ENCODE measurements around the gene CD28.

CD28 gene

GRCh38 chr2:203708846-203709396 lies 2.5 kb downstream of the CD28 start:
- peaks cover 26% of the 10 kb centered on the region for H3K4me1 ChIP-seq (ENCODE audit: insufficient read depth, low read length, severe bottlenecking)
- no peaks in the 10 kb centered on the region for H3K9me3 ChIP-seq (ENCODE audit: low read length)
- no peak overlapping the region for H3K27ac ChIP-seq (ENCODE audit: low read depth, low read length, poor library complexity, severe bottlenecking)
- no peak overlapping the region; the same call in 1 of the 2 replicates for H3K4me2 ChIP-seq (ENCODE audit: low read length)
- no peaks in the 10 kb centered on the region for H4K20me1 ChIP-seq (ENCODE audit: insufficient read depth, low read length)
- no peak overlapping the region for H3K9ac ChIP-seq (ENCODE audit: low read length)
- no peaks in the 10 kb centered on the region for H3K9me2 ChIP-seq (ENCODE audit: low read depth, low read length)
- no peak for TF ChIP-seq EZH2 (IDR thresholded peaks at IDR 0.05; ENCODE audit: borderline replicate concordance, low read length)
- H2AFZ ChIP-seq (ENCODE audit: low read length), result no peak overlapping the region
- H3K4me3 ChIP-seq (ENCODE audit: low read depth, low read length, poor library complexity, severe bottlenecking), result no peak overlapping the region
- no peaks in the 10 kb centered on the region for H3F3A ChIP-seq (ENCODE audit: insufficient read depth, low read length)
- H3K27me3 ChIP-seq (ENCODE audit: insufficient read depth, low read length), result 0 out of 2 replicates have a peak, but pooled peaks cover 6% of the 10 kb centered on the region
- H3K79me2 ChIP-seq (ENCODE audit: insufficient read depth, low read length), result no peaks in the 10 kb centered on the region
- H3K36me3 ChIP-seq (ENCODE audit: insufficient read depth, low read length), result no peaks in the 10 kb centered on the region

- no peak overlapping the region for H3K27ac ChIP-seq (ENCODE audit: low read depth, low read length, poor library complexity, severe bottlenecking)
- H4K20me1 ChIP-seq (ENCODE audit: insufficient read depth, low read length), result no peaks in the 10 kb centered on the region
- H3K9me3 ChIP-seq (ENCODE audit: low read length), result no peaks in the 10 kb centered on the region
- H3K9ac ChIP-seq (ENCODE audit: low read length), result no peak overlapping the region
- TF ChIP-seq EZH2 (IDR thresholded peaks at IDR 0.05; ENCODE audit: borderline replicate concordance, low read length) (no peak), CTCF (IDR thresholded peaks at IDR 0.05; ENCODE audit: low read length) (no peak)
- no peak overlapping the region for H3K4me3 ChIP-seq (ENCODE audit: low read depth, low read length, poor library complexity, severe bottlenecking)
- H3F3A ChIP-seq (ENCODE audit: insufficient read depth, low read length), result no peaks in the 10 kb centered on the region
- no peak overlapping the region for H2AFZ ChIP-seq (ENCODE audit: low read length)
- 0 out of 2 replicates have a peak, but pooled peaks cover 6% of the 10 kb centered on the region for H3K27me3 ChIP-seq (ENCODE audit: insufficient read depth, low read length)
- H3K36me3 ChIP-seq (ENCODE audit: insufficient read depth, low read length), result no peaks in the 10 kb centered on the region
- H3K4me2 ChIP-seq (ENCODE audit: low read length), result no peak overlapping the region; the same call in 1 of the 2 replicates
- H3K4me1 ChIP-seq (ENCODE audit: insufficient read depth, low read length, severe bottlenecking), result peaks cover 26% of the 10 kb centered on the region
- H3K9me2 ChIP-seq (ENCODE audit: low read depth, low read length), result no peaks in the 10 kb centered on the region
- H3K79me2 ChIP-seq (ENCODE audit: insufficient read depth, low read length), result no peaks in the 10 kb centered on the region
Measured at GRCh38 chr2:203709416-203710040, 3.1 kb downstream of the CD28 start.

DNA sequence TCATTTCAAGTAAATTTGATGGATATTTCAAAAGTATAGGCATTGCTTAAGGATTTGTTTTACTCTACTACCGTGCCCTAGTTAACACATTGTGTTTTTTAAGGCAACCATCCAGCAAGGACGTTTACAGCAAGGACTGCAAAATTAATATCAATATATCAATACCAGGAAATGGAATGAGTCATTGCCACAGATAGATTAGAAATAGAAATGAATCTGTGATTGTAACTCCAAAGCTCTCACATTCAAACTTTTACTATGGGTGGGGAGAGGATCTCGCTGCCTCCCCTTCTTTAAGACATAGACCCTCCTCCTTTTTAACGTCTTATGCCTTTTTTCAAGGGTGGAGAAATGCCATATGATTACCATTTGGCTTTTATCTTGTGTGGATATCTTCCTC lies 3.8 kb downstream of the CD28 start:
- Histone ChIP-seq H3K9me2 (ENCODE audit: low read depth, low read length) (no peaks in the 10 kb centered on the region), H4K20me1 (ENCODE audit: insufficient read depth, low read length) (no peaks in the 10 kb centered on the region), H3K9ac (ENCODE audit: low read length) (no peak overlapping the region), H3K4me3 (ENCODE audit: low read depth, low read length, poor library complexity, severe bottlenecking) (no peak overlapping the region), H3K27ac (ENCODE audit: low read depth, low read length, poor library complexity, severe bottlenecking) (no peak overlapping the region), H3K27me3 (ENCODE audit: insufficient read depth, low read length) (0 out of 2 replicates have a peak, but pooled peaks cover 6% of the 10 kb centered on the region), H3F3A (ENCODE audit: insufficient read depth, low read length) (no peaks in the 10 kb centered on the region), H3K79me2 (ENCODE audit: insufficient read depth, low read length) (no peaks in the 10 kb centered on the region), H3K4me2 (ENCODE audit: low read length) (no peak overlapping the region), H3K9me3 (ENCODE audit: low read length) (no peaks in the 10 kb centered on the region), H2AFZ (ENCODE audit: low read length) (no peak overlapping the region), H3K4me1 (ENCODE audit: insufficient read depth, low read length, severe bottlenecking) (peaks cover 23% of the 10 kb centered on the region), H3K36me3 (ENCODE audit: insufficient read depth, low read length) (no peaks in the 10 kb centered on the region)
- no peak for TF ChIP-seq CTCF (IDR thresholded peaks at IDR 0.05; ENCODE audit: low read length)
- no peak for TF ChIP-seq EZH2 (IDR thresholded peaks at IDR 0.05; ENCODE audit: borderline replicate concordance, low read length)
